Keratinocyte (primary cell): Measurements from ENCODE around the gene ZBTB7B. TPM values are rescaled to one million over a fixed set of nuclear protein-coding genes. Genes with fewer than 3 reads are reported as not detected.
A peak's percentile ranks its signal among the peaks of the same experiment; 100 is the strongest.

Source experiments
- DNase-seq: peaks from one replicate; pipeline ENCODE4 v3.0.0-alpha.2; 2011; ENCODE audit warnings: low read depth, missing footprints, low spot score
- FAIRE-seq: peaks from 2 replicates; lab custom pipeline; 2011; peaks lifted over from hg19 to GRCh38; lab: Jason Lieb, UNC
- H2AFZ ChIP-seq: 2 replicates; pipeline ENCODE4 v1.6.0; 2012; ENCODE audit warnings: low read length, control low read depth, inconsistent platforms; ENCODE audit not compliant: control insufficient read depth
- H3K27ac ChIP-seq: 2 replicates; pipeline ENCODE4 v1.5.1; 2011; ENCODE audit warnings: low read length; ENCODE audit not compliant: control insufficient read depth, insufficient read depth
- H3K27me3 ChIP-seq: 3 replicates; pipeline ENCODE4 v1.6.0; 2011; ENCODE audit warnings: low read length; ENCODE audit not compliant: control insufficient read depth, insufficient read depth; ENCODE audit errors: extremely low read depth
- H3K36me3 ChIP-seq, 2 experiments: 2 replicates in 1 of 2; 3 replicates in 1 of 2; pipeline ENCODE4 v1.5.1; 2011; ENCODE audit warnings: low read length in 2 of 2, mild to moderate bottlenecking in 1 of 2; ENCODE audit not compliant: control insufficient read depth in 2 of 2, insufficient read depth in 2 of 2; ENCODE audit errors: extremely low read depth in 1 of 2
- H3K4me1 ChIP-seq: 3 replicates; pipeline ENCODE4 v1.5.1; 2011; ENCODE audit warnings: low read length; ENCODE audit not compliant: control insufficient read depth, insufficient read depth; ENCODE audit errors: extremely low read depth
- H3K4me2 ChIP-seq: 3 replicates; pipeline ENCODE4 v1.6.0; 2011; ENCODE audit warnings: low read depth, low read length; ENCODE audit not compliant: control insufficient read depth, insufficient read depth; ENCODE audit errors: extremely low read depth
- H3K4me3 ChIP-seq, 3 experiments: fragments of 200-600 bp in 1 of 3; sonication (generic) in 1 of 3; 2 replicates in 2 of 3; 3 replicates in 1 of 3; pipeline ENCODE4 v1.5.1; 2011 to 2016; ENCODE audit warnings: low read length in 3 of 3, mild to moderate bottlenecking in 3 of 3, control low read depth in 2 of 3, inconsistent platforms in 1 of 3, low read depth in 1 of 3, mixed read lengths in 1 of 3, mixed run types in 1 of 3, moderate library complexity in 1 of 3; ENCODE audit not compliant: control insufficient read depth in 2 of 3, insufficient read depth in 2 of 3; ENCODE audit errors: extremely low read depth in 1 of 3
- H3K79me2 ChIP-seq: 2 replicates; pipeline ENCODE4 v1.6.0; 2012; ENCODE audit warnings: low read length; ENCODE audit not compliant: control insufficient read depth, insufficient read depth
- H3K9ac ChIP-seq: 3 replicates; pipeline ENCODE4 v1.6.0; 2011; ENCODE audit warnings: low read length; ENCODE audit not compliant: control insufficient read depth, insufficient read depth; ENCODE audit errors: extremely low read depth
- H3K9me1 ChIP-seq: 3 replicates; pipeline ENCODE4 v1.6.0; 2011; ENCODE audit warnings: low read length; ENCODE audit not compliant: control insufficient read depth, insufficient read depth; ENCODE audit errors: extremely low read depth
- H3K9me3 ChIP-seq: 2 replicates; pipeline ENCODE4 v1.5.1; 2012; ENCODE audit warnings: low read depth, low read length; ENCODE audit not compliant: control insufficient read depth
- H4K20me1 ChIP-seq: 3 replicates; pipeline ENCODE4 v1.6.0; 2011; ENCODE audit warnings: low read length; ENCODE audit not compliant: control insufficient read depth, insufficient read depth; ENCODE audit errors: extremely low read depth
- CTCF ChIP-seq, 3 experiments: IDR thresholded peaks in 1 of 3; conservative IDR thresholded peaks in 1 of 3; optimal IDR thresholded peaks in 1 of 3; 2 replicates in 2 of 3; 3 replicates in 1 of 3; pipeline versions ENCODE3 to v1.5.1; 2011; ENCODE audit warnings: low read length in 3 of 3, mild to moderate bottlenecking in 3 of 3, moderate library complexity in 2 of 3, control low read depth in 1 of 3, inconsistent platforms in 1 of 3; ENCODE audit not compliant: insufficient read depth in 2 of 3; ENCODE audit errors: extremely low read depth in 1 of 3
- EZH2 ChIP-seq: IDR thresholded peaks from one replicate; pipeline ENCODE4 v1.6.1; 2012; ENCODE audit warnings: inconsistent platforms, mild to moderate bottlenecking, low read length, moderate library complexity
- dilution Hi-C: fragments of 300-500 bp; cut with MboI; formaldehyde crosslinking; loops from one replicate; pipeline ENCODE4 v1.7.0; 2020; ENCODE audit warnings: low sequenced_read_pairs; ENCODE audit not compliant: extremely low pct_ligation_motif_present
- polyA plus RNA-seq, 5 experiments: library from polyadenylated mRNA; depleted of rRNA in 3 of 5; stranded (reverse) in 3 of 5; stranded (forward) in 1 of 5; unstranded in 1 of 5; fragments of >200 nt; gene quantifications; 1 replicate in 1 of 5; 2 replicates in 3 of 5; 3 replicates in 1 of 5; pipeline versions ENCODE4 v1.2.1 to v1.2.3, GENCODE V29; 2011 to 2012; ENCODE audit warnings: missing spikeins in 2 of 5, low read depth in 1 of 5, low replicate concordance in 1 of 5

The ZBTB7B gene
- polyA plus RNA-seq, 1 donor (not counting 4 experiments of a cell fraction or from before 2014, with no cell fraction given), result 20.9 TPM

DNA sequence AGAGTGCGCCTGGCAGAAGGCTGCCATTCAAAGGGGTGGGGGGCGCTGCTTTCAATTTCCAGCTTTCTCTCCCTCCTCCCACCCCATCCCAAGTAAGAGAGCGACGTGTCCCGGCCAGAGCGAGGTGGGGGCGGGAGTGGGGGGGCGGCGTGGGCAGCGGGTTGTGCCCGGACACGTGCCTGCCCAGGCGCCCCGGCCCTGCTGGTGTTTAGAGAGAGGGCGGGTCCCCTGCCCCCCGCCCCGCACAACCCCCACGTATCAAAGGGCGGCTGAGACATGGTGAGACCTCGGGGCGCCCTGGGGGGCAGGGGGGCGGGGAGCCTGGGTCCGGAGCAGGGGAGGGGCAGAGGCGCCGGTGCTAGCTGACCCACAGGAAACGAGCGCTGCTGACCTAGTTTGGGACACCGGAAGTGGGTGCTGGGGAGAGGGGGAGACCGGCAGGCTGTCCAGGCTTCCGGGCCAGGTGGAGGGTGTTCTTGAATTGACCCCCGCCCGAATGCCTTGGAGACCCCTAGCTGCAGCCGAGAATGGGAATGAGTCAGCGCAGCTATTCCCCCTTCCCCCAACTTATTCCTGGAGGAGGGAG lies 1.3 kb downstream of the ZBTB7B start:
- TF ChIP-seq EZH2 (no peak), CTCF (optimal IDR thresholded peaks at IDR 0.05 in 1 of 3, IDR thresholded peaks at IDR 0.05 in 1 of 3, conservative IDR thresholded peaks at IDR 0.05 in 1 of 3; ENCODE audit: extremely low read depth in 1 of 3, insufficient read depth in 2 of 3, low read length in 3 of 3) (no peak)
- Histone ChIP-seq H4K20me1 (no peaks in the 10 kb centered on the region), H3K4me1 (peaks cover 60% of the 10 kb centered on the region), H3K9me1 (no peaks in the 10 kb centered on the region), H3K79me2 (peaks cover 58% of the 10 kb centered on the region), H3K27me3 (no peaks in the 10 kb centered on the region), H3K9ac (peak overlapping the region; percentile 89), H3K4me3 (peak overlapping the region; percentile 81 to 99 (median 81)), H3K36me3 (peaks cover 1 to 15% of the 10 kb centered on the region in 2 experiments), H3K27ac (peak overlapping the region; percentile 81), H3K9me3 (no peaks in the 10 kb centered on the region), H2AFZ (no peak overlapping the region), H3K4me2 (peak overlapping the region; percentile 92)
- FAIRE-seq (no peak), DNase-seq (no peak)
- dilution Hi-C loops, result no loop called here

GRCh38 chr1:155004352-155005075 lies 1.9 kb downstream of the ZBTB7B start:
- TF ChIP-seq EZH2, result no peak
- TF ChIP-seq CTCF (optimal IDR thresholded peaks at IDR 0.05 in 1 of 3, IDR thresholded peaks at IDR 0.05 in 1 of 3, conservative IDR thresholded peaks at IDR 0.05 in 1 of 3; ENCODE audit: extremely low read depth in 1 of 3, insufficient read depth in 2 of 3, low read length in 3 of 3), result no peak
- H3K9me1 ChIP-seq, result no peaks in the 10 kb centered on the region
- peak overlapping the region; percentile 81 to 99 (median 81) for H3K4me3 ChIP-seq
- FAIRE-seq, result no peak
- H3K4me1 ChIP-seq, result peaks cover 60% of the 10 kb centered on the region
- peaks cover 63% of the 10 kb centered on the region for H3K79me2 ChIP-seq
- dilution Hi-C loops, result no loop called here
- H3K9me3 ChIP-seq, result no peaks in the 10 kb centered on the region
- peak overlapping the region; percentile 76 for H3K27ac ChIP-seq
- no peak for DNase-seq
- no peak overlapping the region for H2AFZ ChIP-seq
- H3K9ac ChIP-seq, result peak overlapping the region; percentile 89
- H4K20me1 ChIP-seq, result no peaks in the 10 kb centered on the region
- peaks cover 1 to 15% of the 10 kb centered on the region in 2 experiments for H3K36me3 ChIP-seq
- H3K27me3 ChIP-seq, result no peaks in the 10 kb centered on the region
- H3K4me2 ChIP-seq, result peak overlapping the region; percentile 92
